HuH-7 (cell line): Measurements from ENCODE around the gene ING5.
"Not testable (repeated sequence)": the region's sequence is repeated elsewhere in the genome, so short reads cannot be mapped to it uniquely, and the experiment has no call there.

Source experiments
- DNase-seq: peaks from one replicate; pipeline ENCODE4 v3.0.0; 2011; ENCODE audit warnings: low spot score

ING5 gene

GRCh38 chr2:241701399-241702154, at the start of gene ING5:
TSS of gene ING5 (plus strand) at chr2:241702039. CDS start at chr2:241702066, 27 bp downstream.
- DNase-seq, result peak; percentile 82

GRCh38 chr2:241652142-241652541, 49.7 kb upstream of the ING5 start:
- no peak for DNase-seq

- no peak for DNase-seq
Measured at GRCh38 chr2:241652722-241653121, 49.1 kb upstream of the ING5 start.

- DNase-seq, result no peak
Measured at GRCh38 chr2:241653210-241653750, 48.6 kb upstream of the ING5 start.

- no peak for DNase-seq
Measured at GRCh38 chr2:241654551-241654950, 47.3 kb upstream of the ING5 start.

- no peak for DNase-seq
Measured at GRCh38 chr2:241655516-241656189, 46.2 kb upstream of the ING5 start.

- DNase-seq, result no peak
Measured at GRCh38 chr2:241656190-241656741, 45.6 kb upstream of the ING5 start.

- DNase-seq, result no peak
Measured at GRCh38 chr2:241657786-241658254, 44.0 kb upstream of the ING5 start.

- no peak for DNase-seq
Measured at GRCh38 chr2:241658296-241658695, 43.5 kb upstream of the ING5 start.

- DNase-seq, result peak; percentile 49
Measured at GRCh38 chr2:241659150-241659739, 42.6 kb upstream of the ING5 start.

GRCh38 chr2:241660593-241661213, 41.1 kb upstream of the ING5 start:
- no peak for DNase-seq

GRCh38 chr2:241662731-241663130, 39.1 kb upstream of the ING5 start:
- DNase-seq, result not testable (repeated sequence)

GRCh38 chr2:241665731-241666440, 36.0 kb upstream of the ING5 start:
- DNase-seq, result no peak

- no peak for DNase-seq
Measured at GRCh38 chr2:241666627-241667400, 35.0 kb upstream of the ING5 start.

- DNase-seq, result no peak
Measured at GRCh38 chr2:241668354-241668753, 33.5 kb upstream of the ING5 start.

- DNase-seq, result no peak
Measured at GRCh38 chr2:241668839-241669238, 33.0 kb upstream of the ING5 start.

- no peak for DNase-seq
Measured at GRCh38 chr2:241670333-241671110, 31.3 kb upstream of the ING5 start.

- DNase-seq, result no peak
Measured at GRCh38 chr2:241671457-241672240, 30.2 kb upstream of the ING5 start.
